Stimulated activated CD4-positive, alpha-beta T cell treated with anti-CD3 and anti-CD28 coated beads, Interleukin-4, amount 100 ng/mL, for 1 hour (primary cell): ENCODE data around the gene GLO1.
A peak's percentile ranks its signal among the peaks of the same experiment; 100 is the strongest.

Source experiments
- DNase-seq: peaks from one replicate; pipeline ENCODE4 v3.0.0-alpha.2; 2020

The GLO1 gene

GRCh38 chr6:38702558-38703397 is at the start of gene GLO1:
Gene GLO1, minus strand, starts transcription at chr6:38703145. Its CDS starts 91 bp downstream, at chr6:38703054.
- DNase-seq: peak; percentile 95

- peak; percentile 16 for DNase-seq
Observed at GRCh38 chr6:38750968-38751615, 48.1 kb upstream of the GLO1 start.

GRCh38 chr6:38749473-38749872 is 46.5 kb upstream of the GLO1 start:
- DNase-seq: no peak

- DNase-seq: no peak
Observed at GRCh38 chr6:38739532-38739931, 36.6 kb upstream of the GLO1 start.

- no peak for DNase-seq
Observed at GRCh38 chr6:38738261-38738660, 35.3 kb upstream of the GLO1 start.

GRCh38 chr6:38736951-38737350 is 34.0 kb upstream of the GLO1 start:
- DNase-seq: no peak

- no peak for DNase-seq
Observed at GRCh38 chr6:38730140-38730862, 27.4 kb upstream of the GLO1 start.

GRCh38 chr6:38728203-38728602 is 25.3 kb upstream of the GLO1 start:
- no peak for DNase-seq

- no peak for DNase-seq
Observed at GRCh38 chr6:38725414-38726183, 22.7 kb upstream of the GLO1 start.

GRCh38 chr6:38724343-38724742 is 21.4 kb upstream of the GLO1 start:
- DNase-seq: no peak

GRCh38 chr6:38723783-38724182 is 20.8 kb upstream of the GLO1 start:
- DNase-seq: no peak

GRCh38 chr6:38722727-38723334 is 19.9 kb upstream of the GLO1 start:
- no peak for DNase-seq

- DNase-seq: no peak
Observed at GRCh38 chr6:38722038-38722437, 19.1 kb upstream of the GLO1 start.

GRCh38 chr6:38720295-38720694 is 17.4 kb upstream of the GLO1 start:
- DNase-seq: no peak

GRCh38 chr6:38719358-38719757 is 16.4 kb upstream of the GLO1 start:
- DNase-seq: no peak

GRCh38 chr6:38716825-38717224 is 13.9 kb upstream of the GLO1 start:
- no peak for DNase-seq

GRCh38 chr6:38715016-38715689 is 12.2 kb upstream of the GLO1 start, which contains the start of gene DNAH8:
Gene DNAH8, plus strand, starts transcription at chr6:38715311. Its CDS starts 7,499 bp downstream, at chr6:38722810.
- peak; percentile 9 for DNase-seq

- DNase-seq: no peak
Observed at GRCh38 chr6:38714239-38715015, 11.5 kb upstream of the GLO1 start.

- DNase-seq: peak; percentile 33
Observed at GRCh38 chr6:38713812-38714211, 10.9 kb upstream of the GLO1 start.

GRCh38 chr6:38708496-38708895 is 5.6 kb upstream of the GLO1 start:
- no peak for DNase-seq

- DNase-seq: no peak
Observed at GRCh38 chr6:38705924-38706323, 3.0 kb upstream of the GLO1 start.
